SJCRH30 (cell line): ENCODE data around the gene KIAA0319L. TPM values are rescaled to one million over a fixed set of nuclear protein-coding genes. Genes with fewer than 3 reads are reported as not detected.

Experiments
- DNase-seq, 2 experiments: peaks; one replicate each; pipeline ENCODE4 v3.0.0-alpha.2; 2015 to 2020
- H3K27ac ChIP-seq: fragments of 250-450 bp; sonication (Bioruptor Pico); 2 replicates; pipeline ENCODE4 v1.5.1; 2020; ENCODE audit warnings: mild to moderate bottlenecking, moderate library complexity
- H3K27me3 ChIP-seq: fragments of 250-450 bp; sonication (Bioruptor Pico); 2 replicates; pipeline ENCODE4 v1.5.1; 2020; ENCODE audit warnings: mild to moderate bottlenecking, moderate library complexity
- H3K36me3 ChIP-seq: fragments of 250-450 bp; sonication (Bioruptor Pico); 2 replicates; pipeline ENCODE4 v1.5.1; 2020; ENCODE audit warnings: mild to moderate bottlenecking, moderate library complexity
- H3K4me1 ChIP-seq: fragments of 250-450 bp; sonication (Bioruptor Pico); 2 replicates; pipeline ENCODE4 v1.5.1; 2020; ENCODE audit warnings: mild to moderate bottlenecking, moderate library complexity
- H3K4me3 ChIP-seq: fragments of 250-450 bp; sonication (Bioruptor Pico); 2 replicates; pipeline ENCODE4 v1.5.1; 2020; ENCODE audit warnings: mild to moderate bottlenecking, moderate library complexity
- H3K9me3 ChIP-seq: fragments of 250-450 bp; sonication (Bioruptor Pico); replicated peaks from 2 replicates; pipeline ENCODE4 v1.5.1; 2020; ENCODE audit warnings: mild to moderate bottlenecking, moderate library complexity
- total RNA-seq: library from RNA; depleted of rRNA; stranded (reverse); fragments of >200 nt; shearing (Covaris generic); gene quantifications from 2 replicates; pipeline ENCODE4 v1.2.3, GENCODE V29; 2014

KIAA0319L gene
- total RNA-seq, 1 experiment from 2014 or later = 29.9 TPM

DNA sequence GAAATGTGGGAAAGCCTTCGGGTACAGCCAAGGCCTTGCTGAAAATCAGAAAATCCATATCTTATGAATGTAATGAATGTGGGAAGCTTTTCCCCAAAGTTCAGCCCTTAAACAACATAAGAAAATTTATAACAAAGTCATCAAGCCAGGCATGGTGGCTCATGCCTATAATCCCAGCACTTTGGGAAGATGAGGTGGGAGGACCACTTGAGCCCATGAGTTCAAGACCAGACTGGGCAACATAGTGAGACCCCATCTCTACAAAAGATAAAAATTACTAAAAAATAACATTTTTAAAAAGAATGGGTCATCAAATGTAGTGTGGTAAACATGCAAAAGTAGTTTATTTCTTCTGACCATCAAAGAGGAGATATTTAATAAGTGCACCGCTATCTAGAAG, 45.9 kb downstream of the KIAA0319L start:
- Histone ChIP-seq H3K4me3 (no peak overlapping the region), H3K4me1 (peaks cover 5% of the 10 kb centered on the region; the same call in 1 of the 2 replicates), H3K27ac (no peak overlapping the region), H3K9me3 (no peaks in the 10 kb centered on the region), H3K36me3 (peaks cover 3% of the 10 kb centered on the region; the same call in 1 of the 2 replicates), H3K27me3 (no peaks in the 10 kb centered on the region)
- DNase-seq = no peak

GRCh38 chr1:35509558-35509957, 47.6 kb downstream of the KIAA0319L start:
- H3K27me3 ChIP-seq = no peaks in the 10 kb centered on the region
- no peak overlapping the region for H3K27ac ChIP-seq
- H3K9me3 ChIP-seq = no peaks in the 10 kb centered on the region
- no peak overlapping the region for H3K4me3 ChIP-seq
- DNase-seq = no peak
- peaks cover 13% of the 10 kb centered on the region; the same call in 1 of the 2 replicates for H3K36me3 ChIP-seq
- H3K4me1 ChIP-seq = peaks cover 11% of the 10 kb centered on the region; the same call in 1 of the 2 replicates

GRCh38 chr1:35507947-35508346, 49.3 kb downstream of the KIAA0319L start:
- no peak overlapping the region for H3K27ac ChIP-seq
- H3K9me3 ChIP-seq = no peaks in the 10 kb centered on the region
- peaks cover 13% of the 10 kb centered on the region; the same call in 1 of the 2 replicates for H3K36me3 ChIP-seq
- H3K4me3 ChIP-seq = no peak overlapping the region
- H3K27me3 ChIP-seq = no peaks in the 10 kb centered on the region
- peaks cover 11% of the 10 kb centered on the region; the same call in 1 of the 2 replicates for H3K4me1 ChIP-seq
- no peak for DNase-seq

GRCh38 chr1:35506960-35507912, 50.0 kb downstream of the KIAA0319L start:
- DNase-seq = no peak
- Histone ChIP-seq H3K4me3 (no peak overlapping the region), H3K27me3 (no peaks in the 10 kb centered on the region), H3K27ac (no peak overlapping the region), H3K9me3 (no peaks in the 10 kb centered on the region), H3K36me3 (peaks cover 13% of the 10 kb centered on the region; the same call in 1 of the 2 replicates), H3K4me1 (peaks cover 11% of the 10 kb centered on the region; the same call in 1 of the 2 replicates)

- H3K27ac ChIP-seq = no peak overlapping the region
- H3K4me1 ChIP-seq = peaks cover 11% of the 10 kb centered on the region; the same call in 1 of the 2 replicates
- H3K36me3 ChIP-seq = peaks cover 13% of the 10 kb centered on the region; the same call in 1 of the 2 replicates
- H3K27me3 ChIP-seq = no peaks in the 10 kb centered on the region
- no peak overlapping the region for H3K4me3 ChIP-seq
- DNase-seq = peak; percentile 42 to 47
- no peaks in the 10 kb centered on the region for H3K9me3 ChIP-seq
Observed at GRCh38 chr1:35505911-35506798, 51.0 kb downstream of the KIAA0319L start.

- DNase-seq = no peak
- H3K9me3 ChIP-seq = no peaks in the 10 kb centered on the region
Observed at GRCh38 chr1:35502242-35502641, 55.0 kb downstream of the KIAA0319L start.

GRCh38 chr1:35500439-35500838, 56.8 kb downstream of the KIAA0319L start:
- H3K4me3 ChIP-seq = no peak overlapping the region
- no peaks in the 10 kb centered on the region for H3K9me3 ChIP-seq
- H3K27me3 ChIP-seq = no peaks in the 10 kb centered on the region
- H3K4me1 ChIP-seq = no peaks in the 10 kb centered on the region
- H3K36me3 ChIP-seq = peaks cover 3% of the 10 kb centered on the region; the same call in 1 of the 2 replicates
- H3K27ac ChIP-seq = no peak overlapping the region
- DNase-seq = no peak

More at GRCh38 chr1:35502242-35502641, 55.0 kb downstream of the KIAA0319L start:
- no peak overlapping the region for H3K4me3 ChIP-seq
- H3K4me1 ChIP-seq = peaks cover 11% of the 10 kb centered on the region; the same call in 1 of the 2 replicates
- no peaks in the 10 kb centered on the region for H3K27me3 ChIP-seq
- H3K36me3 ChIP-seq = peaks cover 13% of the 10 kb centered on the region; the same call in 1 of the 2 replicates
- no peak overlapping the region for H3K27ac ChIP-seq

DNA sequence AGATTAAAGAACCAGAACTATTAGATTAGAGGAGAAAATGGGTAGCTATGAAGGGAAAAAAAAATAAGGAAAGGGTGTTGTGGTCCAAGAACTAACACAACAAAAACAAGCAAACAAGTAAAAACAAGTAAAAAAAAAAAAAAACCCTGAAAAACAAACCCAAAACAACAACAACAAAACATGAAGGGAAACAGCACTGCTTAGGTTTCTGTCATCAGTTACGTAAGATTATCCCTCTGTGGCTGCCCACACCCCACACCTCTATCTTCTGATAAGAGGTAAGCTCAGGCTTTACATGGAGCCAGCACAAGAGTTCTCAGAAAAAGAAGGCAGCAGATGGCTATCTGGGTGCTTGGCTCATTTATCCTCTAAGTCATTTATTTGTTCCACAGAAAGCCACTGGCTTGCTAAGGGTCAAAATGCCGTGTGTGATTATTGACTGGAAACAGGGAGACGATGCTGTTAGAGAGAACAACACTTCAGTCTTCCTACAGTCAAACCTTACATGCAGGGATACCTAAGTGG, 57.5 kb downstream of the KIAA0319L start:
- Histone ChIP-seq H3K36me3 (peaks cover 3% of the 10 kb centered on the region), H3K4me1 (no peaks in the 10 kb centered on the region), H3K27ac (no peak overlapping the region), H3K27me3 (no peaks in the 10 kb centered on the region), H3K9me3 (no peaks in the 10 kb centered on the region), H3K4me3 (no peak overlapping the region)
- DNase-seq = no peak

GRCh38 chr1:35499231-35499630, 58.0 kb downstream of the KIAA0319L start:
- no peaks in the 10 kb centered on the region for H3K27me3 ChIP-seq
- H3K4me1 ChIP-seq = no peaks in the 10 kb centered on the region
- H3K4me3 ChIP-seq = no peak overlapping the region
- H3K27ac ChIP-seq = no peak overlapping the region
- no peak for DNase-seq
- no peaks in the 10 kb centered on the region for H3K9me3 ChIP-seq
- peaks cover 4% of the 10 kb centered on the region for H3K36me3 ChIP-seq

- no peak overlapping the region for H3K4me3 ChIP-seq
Observed at GRCh38 chr1:35497571-35497970, 59.6 kb downstream of the KIAA0319L start.

GRCh38 chr1:35490250-35490649, 67.0 kb downstream of the KIAA0319L start:
- H3K9me3 ChIP-seq = peaks cover 5% of the 10 kb centered on the region; the same call in 1 of the 2 replicates
- peaks cover 4% of the 10 kb centered on the region for H3K36me3 ChIP-seq
- no peak for DNase-seq
- H3K4me3 ChIP-seq = no peak overlapping the region
- no peaks in the 10 kb centered on the region for H3K4me1 ChIP-seq
- no peaks in the 10 kb centered on the region for H3K27me3 ChIP-seq
- no peak overlapping the region for H3K27ac ChIP-seq

More at GRCh38 chr1:35497571-35497970, 59.6 kb downstream of the KIAA0319L start:
- Histone ChIP-seq H3K4me1 (no peaks in the 10 kb centered on the region), H3K9me3 (no peaks in the 10 kb centered on the region), H3K36me3 (peaks cover 4% of the 10 kb centered on the region), H3K27ac (no peak overlapping the region), H3K27me3 (no peaks in the 10 kb centered on the region)
- DNase-seq = no peak

DNA sequence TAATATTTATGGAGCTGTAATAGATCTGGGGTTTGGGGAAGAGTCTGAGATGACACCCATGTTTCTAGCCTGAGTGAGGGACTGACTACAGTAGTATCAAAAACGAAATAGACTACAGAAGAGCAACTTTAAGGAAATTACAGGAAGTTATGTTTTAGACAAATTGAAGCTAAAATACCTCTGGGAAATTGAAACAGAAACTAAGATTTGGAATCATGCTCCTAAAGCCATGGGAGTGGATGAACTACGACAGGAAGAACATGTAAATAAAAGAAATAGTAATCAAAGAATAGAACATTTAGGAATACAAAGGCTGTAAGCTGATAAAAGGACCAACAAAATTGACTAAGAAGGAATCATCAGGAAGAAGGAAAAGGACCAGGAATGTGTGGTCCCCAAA, 68.9 kb downstream of the KIAA0319L start:
- Histone ChIP-seq H3K36me3 (no peaks in the 10 kb centered on the region; the same call in 1 of the 2 replicates), H3K9me3 (peaks cover 5% of the 10 kb centered on the region; the same call in 1 of the 2 replicates), H3K27ac (no peak overlapping the region), H3K27me3 (no peaks in the 10 kb centered on the region), H3K4me1 (no peaks in the 10 kb centered on the region), H3K4me3 (no peak overlapping the region)
- DNase-seq = no peak

- DNase-seq = no peak
- no peaks in the 10 kb centered on the region; the same call in 1 of the 2 replicates for H3K36me3 ChIP-seq
- no peaks in the 10 kb centered on the region for H3K27me3 ChIP-seq
- H3K4me3 ChIP-seq = no peak overlapping the region
- H3K4me1 ChIP-seq = no peaks in the 10 kb centered on the region
- H3K27ac ChIP-seq = no peak overlapping the region
- peaks cover 5% of the 10 kb centered on the region; the same call in 1 of the 2 replicates for H3K9me3 ChIP-seq
Observed at GRCh38 chr1:35486858-35487408, 70.3 kb downstream of the KIAA0319L start.

DNA sequence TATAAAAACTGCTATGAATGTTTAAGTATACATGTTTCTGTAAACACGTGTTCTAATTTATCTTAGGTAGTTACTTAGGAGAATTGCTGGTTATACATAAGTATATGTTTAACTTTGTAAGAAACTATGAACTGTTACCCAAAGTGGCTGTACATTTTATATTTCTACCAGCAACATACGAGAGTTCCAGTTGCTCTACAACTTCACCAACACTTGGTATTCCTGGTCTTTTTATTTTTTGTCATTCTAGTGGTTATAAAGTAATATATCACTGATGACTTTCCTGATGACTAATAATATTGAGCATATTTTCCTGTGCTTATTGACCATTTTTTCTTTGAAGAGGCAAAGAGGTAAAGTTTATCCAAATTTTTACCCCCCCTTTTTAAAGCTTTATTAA, 76.0 kb downstream of the KIAA0319L start:
- Histone ChIP-seq H3K36me3 (peaks cover 4% of the 10 kb centered on the region), H3K27me3 (no peaks in the 10 kb centered on the region), H3K4me3 (no peak overlapping the region), H3K27ac (no peak overlapping the region), H3K9me3 (0 out of 2 replicates have a peak, but pooled peaks cover 3% of the 10 kb centered on the region), H3K4me1 (no peaks in the 10 kb centered on the region)
- DNase-seq = no peak
